Sigmoid colon (tissue), 7 donors: ENCODE data around the gene CCDC138. TPM values are rescaled to one million over a fixed set of nuclear protein-coding genes. Genes with fewer than 3 reads are reported as not detected.
"Not testable (repeated sequence)": the region's sequence is repeated elsewhere in the genome, so short reads cannot be mapped to it uniquely, and the experiment has no call there.

Experiments used
- DNase-seq: peaks from one replicate; pipeline ENCODE4 v3.0.0-alpha.2; 2019
- H3K27ac ChIP-seq, 4 donors: fragments of 200-600 bp; sonication (generic); one replicate each; pipeline ENCODE4 v1.5.1; 2016 to 2019; ENCODE audit warnings: mild to moderate bottlenecking in 1 of 4
- H3K27me3 ChIP-seq, 3 donors: fragments of 200-600 bp; sonication (generic); one replicate each; pipeline ENCODE4 v1.5.1; 2019; ENCODE audit warnings: mild to moderate bottlenecking in 1 of 3
- H3K36me3 ChIP-seq, 4 donors: fragments of 200-600 bp; sonication (generic); one replicate each; pipeline ENCODE4 v1.5.1; 2016 to 2019
- H3K4me1 ChIP-seq, 4 donors: fragments of 200-600 bp; sonication (generic); one replicate each; pipeline ENCODE4 v1.5.1; 2017 to 2019
- H3K4me3 ChIP-seq, 4 donors: fragments of 200-600 bp; sonication (generic); one replicate each; pipeline ENCODE4 v1.5.1; 2017 to 2019; ENCODE audit warnings: mild to moderate bottlenecking in 2 of 4, moderate library complexity in 1 of 4
- H3K9me3 ChIP-seq, 4 donors: fragments of 200-600 bp in 3 of 4; sonication (generic) in 3 of 4; one replicate each; pipeline versions ENCODE4 v1.5.1 to v1.6.1; 2013 to 2019
- EP300 ChIP-seq, 4 donors: sonication (generic); formaldehyde crosslinking; IDR thresholded peaks; one replicate each; pipeline ENCODE4 v1.6.1; 2017; ENCODE audit warnings: antibody characterized with exemption in 4 of 4
- POLR2A ChIP-seq, 2 donors: fragments of 450-650 bp; IDR thresholded peaks; one replicate each; pipeline ENCODE4 v1.6.1; 2016; ENCODE audit warnings: antibody characterized with exemption in 2 of 2, mild to moderate bottlenecking in 2 of 2, moderate library complexity in 2 of 2
- POLR2AphosphoS5 ChIP-seq, 4 donors: sonication (generic); formaldehyde crosslinking; IDR thresholded peaks; one replicate each; pipeline ENCODE4 v1.6.1; 2017; ENCODE audit warnings: antibody characterized with exemption in 4 of 4
- WGBS, 2 donors: extraction: QIAGEN DNeasy Blood & Tissue Kit; methylation state at CpG; one replicate each; pipeline ENCODE4 v1.1.7; 2013; 5-methylcytosine and 5-hydroxymethylcytosine counted together
- intact Hi-C: fragments of 100-400 bp; cut with DNase I; formaldehyde crosslinking; loops from one replicate; pipeline ENCODE4 v1.15.1; 2023
- polyA plus RNA-seq, 3 donors: library from polyadenylated mRNA; stranded (reverse); fragments of 200-250 nt; gene quantifications; one replicate each; pipeline ENCODE4 v1.2.3, GENCODE V29; 2013
- total RNA-seq, 4 donors: library from RNA; depleted of rRNA; stranded (reverse); fragments of >200 nt; gene quantifications; one replicate each; pipeline ENCODE4 v1.1.0, GENCODE V29; 2016
- TF ChIP-seq, protein P1 (sequence below), 4 experiments: fragments of 450-650 bp in 3 of 4; fragments of 200-600 bp in 1 of 4; IDR thresholded peaks; one replicate each; pipeline ENCODE4 v1.5.1; 2016 to 2019; ENCODE audit warnings: antibody characterized with exemption in 4 of 4, mild to moderate bottlenecking in 3 of 4, moderate library complexity in 2 of 4
- donor health status: healthy with polysubstance abuse.
- donor health status: Bipolar disorder and iron deficiency.
- donor health status: healthy.

The CCDC138 gene, protein sequence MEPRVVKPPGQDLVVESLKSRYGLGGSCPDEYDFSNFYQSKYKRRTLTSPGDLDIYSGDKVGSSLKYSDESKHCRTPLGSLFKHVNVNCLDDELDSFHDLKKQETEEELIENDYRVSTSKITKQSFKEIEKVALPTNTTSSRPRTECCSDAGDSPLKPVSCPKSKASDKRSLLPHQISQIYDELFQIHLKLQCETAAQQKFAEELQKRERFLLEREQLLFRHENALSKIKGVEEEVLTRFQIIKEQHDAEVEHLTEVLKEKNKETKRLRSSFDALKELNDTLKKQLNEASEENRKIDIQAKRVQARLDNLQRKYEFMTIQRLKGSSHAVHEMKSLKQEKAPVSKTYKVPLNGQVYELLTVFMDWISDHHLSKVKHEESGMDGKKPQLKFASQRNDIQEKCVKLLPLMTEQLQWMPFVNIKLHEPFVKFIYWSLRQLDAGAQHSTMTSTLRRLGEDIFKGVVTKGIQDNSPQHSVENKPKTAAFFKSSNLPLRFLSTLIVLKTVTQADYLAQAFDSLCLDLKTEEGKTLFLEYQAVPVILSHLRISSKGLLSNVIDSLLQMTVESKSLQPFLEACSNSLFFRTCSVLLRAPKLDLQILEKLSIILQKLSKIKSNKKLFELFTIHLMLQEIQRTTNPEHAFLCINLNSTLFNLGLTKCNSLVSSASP
- total RNA-seq (1 to 10 TPM; 1.8 to 4.2 (median 3.2) TPM), polyA plus RNA-seq (1 to 10 TPM; 1.8 to 3.5 (median 2.5) TPM)

- H3K9me3 ChIP-seq: no peaks in the 10 kb centered on the region
- H3K27ac ChIP-seq: peak within 1 kb of the TSS; percentile 73 to 83 (median 79)
- peaks cover 0 to 33% (median 6%) of the 10 kb centered on the region in 4 donors for H3K36me3 ChIP-seq
- peak; percentile 91 for DNase-seq
- WGBS, 2 donors: 0% methylated on average over 78 of the region's 78 CpGs
- H3K27me3 ChIP-seq: no peaks in the 10 kb centered on the region
- TF ChIP-seq POLR2AphosphoS5 (IDR thresholded peaks at IDR 0.05) (peak; percentile 9 to 65 (median 62)), EP300 (IDR thresholded peaks at IDR 0.05) (peak in 1 of 4 donors; percentile 31), POLR2A (IDR thresholded peaks at IDR 0.05) (no peak)
- TF ChIP-seq, protein P1, sequence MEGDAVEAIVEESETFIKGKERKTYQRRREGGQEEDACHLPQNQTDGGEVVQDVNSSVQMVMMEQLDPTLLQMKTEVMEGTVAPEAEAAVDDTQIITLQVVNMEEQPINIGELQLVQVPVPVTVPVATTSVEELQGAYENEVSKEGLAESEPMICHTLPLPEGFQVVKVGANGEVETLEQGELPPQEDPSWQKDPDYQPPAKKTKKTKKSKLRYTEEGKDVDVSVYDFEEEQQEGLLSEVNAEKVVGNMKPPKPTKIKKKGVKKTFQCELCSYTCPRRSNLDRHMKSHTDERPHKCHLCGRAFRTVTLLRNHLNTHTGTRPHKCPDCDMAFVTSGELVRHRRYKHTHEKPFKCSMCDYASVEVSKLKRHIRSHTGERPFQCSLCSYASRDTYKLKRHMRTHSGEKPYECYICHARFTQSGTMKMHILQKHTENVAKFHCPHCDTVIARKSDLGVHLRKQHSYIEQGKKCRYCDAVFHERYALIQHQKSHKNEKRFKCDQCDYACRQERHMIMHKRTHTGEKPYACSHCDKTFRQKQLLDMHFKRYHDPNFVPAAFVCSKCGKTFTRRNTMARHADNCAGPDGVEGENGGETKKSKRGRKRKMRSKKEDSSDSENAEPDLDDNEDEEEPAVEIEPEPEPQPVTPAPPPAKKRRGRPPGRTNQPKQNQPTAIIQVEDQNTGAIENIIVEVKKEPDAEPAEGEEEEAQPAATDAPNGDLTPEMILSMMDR (IDR thresholded peaks at IDR 0.05): no peak
- intact Hi-C loops: no loop called here
- peaks cover 0 to 12% (median 7%) of the 10 kb centered on the region in 4 donors for H3K4me1 ChIP-seq
- H3K4me3 ChIP-seq: peak within 1 kb of the TSS; percentile 46 to 81 (median 72)
Observed at GRCh38 chr2:108786354-108787215, at the start of gene CCDC138. Gene CCDC138, plus strand, starts transcription at chr2:108786771. Its CDS starts 52 bp downstream, at chr2:108786823.

DNA sequence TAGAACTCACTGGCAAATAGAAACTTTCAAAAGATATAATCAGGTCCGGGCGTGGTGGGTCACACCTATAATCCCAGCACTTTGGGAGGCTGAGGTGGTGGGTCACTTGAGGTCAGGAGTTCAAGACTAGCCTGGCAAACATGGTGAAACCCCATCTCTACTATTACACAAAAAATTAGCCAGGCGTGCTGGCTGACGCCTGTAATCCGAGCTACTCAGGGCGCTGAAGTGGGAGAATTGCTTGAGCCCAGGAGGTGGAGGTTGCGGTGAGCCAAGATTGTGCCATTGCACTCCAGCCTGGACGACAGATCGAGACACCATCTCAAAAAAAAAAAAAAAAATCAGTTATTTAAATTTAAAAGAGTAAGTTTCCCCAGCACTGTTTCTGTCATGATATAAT lies 28.6 kb upstream of the CCDC138 start:
- H3K4me1 ChIP-seq, H3K27ac ChIP-seq, intact Hi-C loops, H3K27me3 ChIP-seq, H3K9me3 ChIP-seq, H3K4me3 ChIP-seq, DNase-seq: not testable (repeated sequence)
- 95 to 97% methylated on average over 9 of the region's 9 CpGs for WGBS, 2 donors
- peaks cover under 1 to 60% (median 15%) of the 10 kb centered on the region in 4 donors for H3K36me3 ChIP-seq

GRCh38 chr2:108762618-108763017 lies 24.0 kb upstream of the CCDC138 start:
- H3K4me3 ChIP-seq, H3K4me1 ChIP-seq, H3K27ac ChIP-seq, H3K9me3 ChIP-seq, intact Hi-C loops, DNase-seq, H3K27me3 ChIP-seq: not testable (repeated sequence)
- peaks cover 13 to 49% (median 28%) of the 10 kb centered on the region in 4 donors for H3K36me3 ChIP-seq

DNA sequence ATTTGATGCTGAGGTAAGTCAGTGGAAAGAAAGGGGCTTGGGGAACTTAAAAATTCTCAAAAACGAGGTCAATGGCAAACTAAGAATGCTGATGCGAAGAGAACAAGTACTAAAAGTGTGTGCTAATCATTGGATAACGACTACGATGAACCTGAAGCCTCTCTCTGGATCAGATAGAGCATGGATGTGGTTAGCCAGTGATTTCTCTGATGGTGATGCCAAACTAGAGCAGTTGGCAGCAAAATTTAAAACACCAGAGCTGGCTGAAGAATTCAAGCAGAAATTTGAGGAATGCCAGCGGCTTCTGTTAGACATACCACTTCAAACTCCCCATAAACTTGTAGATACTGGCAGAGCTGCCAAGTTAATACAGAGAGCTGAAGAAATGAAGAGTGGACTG lies 19.9 kb upstream of the CCDC138 start:
- H3K4me1 ChIP-seq, H3K4me3 ChIP-seq, intact Hi-C loops, H3K27ac ChIP-seq, H3K27me3 ChIP-seq, H3K9me3 ChIP-seq, DNase-seq: not testable (repeated sequence)
- 93 to 95% methylated on average over 5 of the region's 5 CpGs for WGBS, 2 donors
- peaks cover 13 to 48% (median 27%) of the 10 kb centered on the region in 4 donors for H3K36me3 ChIP-seq

GRCh38 chr2:108767859-108768258 lies 18.7 kb upstream of the CCDC138 start:
- H3K27ac ChIP-seq, intact Hi-C loops, H3K27me3 ChIP-seq, H3K4me1 ChIP-seq, DNase-seq, H3K4me3 ChIP-seq, H3K9me3 ChIP-seq: not testable (repeated sequence)
- WGBS, 2 donors: 74 to 91% methylated on average over 1 of the region's 2 CpGs
- peaks cover 13 to 55% (median 31%) of the 10 kb centered on the region in 4 donors for H3K36me3 ChIP-seq

DNA sequence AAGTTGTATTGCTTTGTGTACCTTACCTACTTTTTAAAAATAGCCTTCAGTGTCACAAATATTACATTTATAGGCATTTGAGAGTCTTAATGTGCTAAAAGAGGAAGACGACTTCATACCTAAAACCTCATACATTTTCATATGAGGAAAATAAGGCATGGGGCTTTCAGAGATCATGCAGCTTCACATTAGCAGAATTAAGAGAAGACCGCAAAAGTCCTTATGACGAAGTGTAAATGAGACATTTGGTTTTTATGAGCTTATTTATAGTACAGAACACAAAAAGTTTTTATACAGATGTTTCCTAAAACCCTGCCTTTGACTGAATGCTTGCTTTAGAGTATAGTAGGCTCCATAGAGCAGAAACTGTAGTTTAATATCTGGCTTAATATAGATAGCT lies 10.1 kb upstream of the CCDC138 start:
- TF ChIP-seq POLR2AphosphoS5 (IDR thresholded peaks at IDR 0.05) (no peak), EP300 (IDR thresholded peaks at IDR 0.05) (no peak), POLR2A (IDR thresholded peaks at IDR 0.05) (no peak)
- TF ChIP-seq, protein P1 (IDR thresholded peaks at IDR 0.05): no peak
- intact Hi-C loops: no loop called here
- H3K9me3 ChIP-seq: no peaks in the 10 kb centered on the region
- H3K4me1 ChIP-seq: no peaks in the 10 kb centered on the region
- H3K27ac ChIP-seq: no peak overlapping the region
- DNase-seq: no peak
- 67 to 88% methylated on average over 3 of the region's 3 CpGs for WGBS, 2 donors
- H3K27me3 ChIP-seq: no peaks in the 10 kb centered on the region
- peaks cover 0 to 91% (median 26%) of the 10 kb centered on the region in 4 donors for H3K36me3 ChIP-seq
- H3K4me3 ChIP-seq: no peak overlapping the region
